Upper lobe of left lung (tissue), 6 donors: ENCODE measurements around the gene CSTPP1. TPM values are rescaled to one million over a fixed set of nuclear protein-coding genes. Genes with fewer than 3 reads are reported as not detected.

Source experiments
- ATAC-seq, 2 donors: fragments of 200-7000 bp; cut with Tn5 transposase; one replicate each; pipeline ENCODE4 v1.9.1; 2022; ENCODE audit warnings: mild to moderate bottlenecking in 2 of 2, moderate library complexity in 2 of 2; ENCODE audit not compliant: low FRiP score in 2 of 2
- DNase-seq, 2 donors: peaks; one replicate each; pipeline ENCODE4 v3.0.0-alpha.2; 2019 to 2020
- H3K27ac ChIP-seq, 4 donors: fragments of 200-600 bp; sonication (generic); one replicate each; pipeline ENCODE4 v1.5.1; 2016 to 2019
- H3K27me3 ChIP-seq, 4 donors: fragments of 200-600 bp; sonication (generic); one replicate each; pipeline ENCODE4 v1.5.1; 2017 to 2019
- H3K36me3 ChIP-seq, 4 donors: fragments of 200-600 bp; sonication (generic); one replicate each; pipeline ENCODE4 v1.5.1; 2016 to 2019
- H3K4me1 ChIP-seq, 4 donors: fragments of 200-600 bp; sonication (generic); one replicate each; pipeline ENCODE4 v1.5.1; 2018 to 2019
- H3K4me3 ChIP-seq, 4 donors: fragments of 200-600 bp; sonication (generic); one replicate each; pipeline ENCODE4 v1.5.1; 2017 to 2019; ENCODE audit warnings: mild to moderate bottlenecking in 2 of 4, moderate library complexity in 1 of 4
- H3K9me3 ChIP-seq, 4 donors: fragments of 200-600 bp; sonication (generic); one replicate each; pipeline ENCODE4 v1.5.1; 2018 to 2019
- EP300 ChIP-seq, 4 donors: sonication (generic); formaldehyde crosslinking; IDR thresholded peaks; one replicate each; pipeline ENCODE4 v1.5.1; 2017; ENCODE audit warnings: antibody characterized with exemption in 4 of 4, control low read depth in 2 of 4
- POLR2A ChIP-seq, 4 donors: fragments of 450-650 bp; IDR thresholded peaks; one replicate each; pipeline ENCODE4 v1.5.1; 2016 to 2017; ENCODE audit warnings: antibody characterized with exemption in 4 of 4, mild to moderate bottlenecking in 2 of 4
- POLR2AphosphoS5 ChIP-seq, 2 donors: sonication (generic); formaldehyde crosslinking; IDR thresholded peaks; one replicate each; pipeline ENCODE4 v1.5.1; 2017; ENCODE audit warnings: antibody characterized with exemption in 2 of 2
- WGBS, 2 donors: methylation state at CpG; one replicate each; pipeline ENCODE4 v1.1.5; 2017 to 2018; 5-methylcytosine and 5-hydroxymethylcytosine counted together
- total RNA-seq, 6 donors: library from RNA; depleted of rRNA in 4 of 6; stranded (reverse); fragments of >200 nt in 4 of 6; gene quantifications; one replicate each; pipeline versions ENCODE4 v1.1.0 to v1.2.1, GENCODE V29; 2016 to 2021
- TF ChIP-seq, protein P1 (sequence below), 6 experiments: fragments of 450-650 bp in 4 of 6; fragments of 200-600 bp in 2 of 6; sonication (generic) in 2 of 6; IDR thresholded peaks; one replicate each; pipeline ENCODE4 v1.5.1; 2016 to 2019; ENCODE audit warnings: antibody characterized with exemption in 6 of 6
- donor health status: DM: no; HTN: no; CAD: no; lungs with moderate emphysema.
- donor health status: DM: no; HTN: yes; CAD: no; lungs with severe emphysema.

CSTPP1 gene
- total RNA-seq, 6 donors from 2014 or later: 23.9 to 71.2 (median 47.2) TPM

DNA sequence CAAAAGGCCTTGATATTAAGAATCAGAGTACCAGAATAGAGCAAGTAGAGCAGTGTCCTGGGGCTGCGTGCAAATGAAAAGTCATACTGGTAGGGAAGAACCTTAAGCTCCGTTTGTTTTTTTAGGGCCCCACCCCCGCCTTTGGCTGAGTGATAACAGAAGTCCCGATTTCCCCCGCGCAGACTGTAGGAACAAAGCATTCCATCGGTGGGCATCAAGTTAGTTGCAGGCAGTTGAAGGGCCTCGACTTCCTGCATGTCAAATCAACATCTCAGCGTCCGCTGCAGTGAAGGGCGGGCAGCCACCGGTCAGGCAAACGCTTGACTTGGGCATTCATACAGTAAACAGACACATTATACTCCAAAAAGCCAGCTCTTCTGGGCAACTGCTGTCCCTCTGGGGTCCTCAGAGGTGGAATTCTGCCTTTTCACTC lies 29.9 kb upstream of the CSTPP1 start:
- 20% methylated on average over 13 of the region's 13 CpGs for WGBS, 2 donors
- H3K27me3 ChIP-seq: no peaks in the 10 kb centered on the region
- no peak for ATAC-seq
- no peaks in the 10 kb centered on the region for H3K4me1 ChIP-seq
- TF ChIP-seq EP300 (IDR thresholded peaks at IDR 0.05) (no peak), POLR2A (IDR thresholded peaks at IDR 0.05) (no peak), POLR2AphosphoS5 (IDR thresholded peaks at IDR 0.05) (no peak)
- TF ChIP-seq, protein P1, sequence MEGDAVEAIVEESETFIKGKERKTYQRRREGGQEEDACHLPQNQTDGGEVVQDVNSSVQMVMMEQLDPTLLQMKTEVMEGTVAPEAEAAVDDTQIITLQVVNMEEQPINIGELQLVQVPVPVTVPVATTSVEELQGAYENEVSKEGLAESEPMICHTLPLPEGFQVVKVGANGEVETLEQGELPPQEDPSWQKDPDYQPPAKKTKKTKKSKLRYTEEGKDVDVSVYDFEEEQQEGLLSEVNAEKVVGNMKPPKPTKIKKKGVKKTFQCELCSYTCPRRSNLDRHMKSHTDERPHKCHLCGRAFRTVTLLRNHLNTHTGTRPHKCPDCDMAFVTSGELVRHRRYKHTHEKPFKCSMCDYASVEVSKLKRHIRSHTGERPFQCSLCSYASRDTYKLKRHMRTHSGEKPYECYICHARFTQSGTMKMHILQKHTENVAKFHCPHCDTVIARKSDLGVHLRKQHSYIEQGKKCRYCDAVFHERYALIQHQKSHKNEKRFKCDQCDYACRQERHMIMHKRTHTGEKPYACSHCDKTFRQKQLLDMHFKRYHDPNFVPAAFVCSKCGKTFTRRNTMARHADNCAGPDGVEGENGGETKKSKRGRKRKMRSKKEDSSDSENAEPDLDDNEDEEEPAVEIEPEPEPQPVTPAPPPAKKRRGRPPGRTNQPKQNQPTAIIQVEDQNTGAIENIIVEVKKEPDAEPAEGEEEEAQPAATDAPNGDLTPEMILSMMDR (IDR thresholded peaks at IDR 0.05): no peak
- no peak overlapping the region for H3K4me3 ChIP-seq
- H3K9me3 ChIP-seq: no peaks in the 10 kb centered on the region
- no peaks in the 10 kb centered on the region for H3K36me3 ChIP-seq
- H3K27ac ChIP-seq: no peak overlapping the region
- DNase-seq: no peak

DNA sequence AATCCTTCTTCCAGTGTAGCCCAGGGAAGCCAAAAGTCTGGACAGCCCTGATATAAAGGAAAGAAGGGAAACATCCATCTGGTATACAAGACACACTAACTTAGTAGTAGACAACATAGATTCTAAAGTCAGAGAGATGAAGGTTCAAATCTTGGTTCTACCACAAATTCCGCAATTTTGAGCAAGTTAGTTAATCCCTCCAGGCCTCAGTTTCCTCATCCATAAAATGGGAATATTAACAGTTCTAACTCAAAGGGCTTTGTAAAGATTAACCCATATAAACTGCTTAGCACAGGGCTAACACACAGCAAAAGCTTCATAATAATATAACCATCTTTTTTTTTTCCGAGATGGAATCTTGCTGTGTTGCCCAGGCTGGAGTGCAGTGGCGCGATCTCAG lies 29.0 kb upstream of the CSTPP1 start:
- Histone ChIP-seq H3K27ac (no peak overlapping the region), H3K4me3 (no peak overlapping the region), H3K27me3 (no peaks in the 10 kb centered on the region), H3K36me3 (no peaks in the 10 kb centered on the region), H3K9me3 (no peaks in the 10 kb centered on the region), H3K4me1 (peaks cover 0 to 4% (median 2%) of the 10 kb centered on the region in 4 donors)
- ATAC-seq (no peak), DNase-seq (no peak)
- TF ChIP-seq EP300 (IDR thresholded peaks at IDR 0.05) (no peak), POLR2A (IDR thresholded peaks at IDR 0.05) (no peak), POLR2AphosphoS5 (IDR thresholded peaks at IDR 0.05) (no peak)
- TF ChIP-seq, protein P1 (IDR thresholded peaks at IDR 0.05): no peak
- WGBS, 2 donors: 92 to 97% methylated on average over 4 of the region's 4 CpGs

DNA sequence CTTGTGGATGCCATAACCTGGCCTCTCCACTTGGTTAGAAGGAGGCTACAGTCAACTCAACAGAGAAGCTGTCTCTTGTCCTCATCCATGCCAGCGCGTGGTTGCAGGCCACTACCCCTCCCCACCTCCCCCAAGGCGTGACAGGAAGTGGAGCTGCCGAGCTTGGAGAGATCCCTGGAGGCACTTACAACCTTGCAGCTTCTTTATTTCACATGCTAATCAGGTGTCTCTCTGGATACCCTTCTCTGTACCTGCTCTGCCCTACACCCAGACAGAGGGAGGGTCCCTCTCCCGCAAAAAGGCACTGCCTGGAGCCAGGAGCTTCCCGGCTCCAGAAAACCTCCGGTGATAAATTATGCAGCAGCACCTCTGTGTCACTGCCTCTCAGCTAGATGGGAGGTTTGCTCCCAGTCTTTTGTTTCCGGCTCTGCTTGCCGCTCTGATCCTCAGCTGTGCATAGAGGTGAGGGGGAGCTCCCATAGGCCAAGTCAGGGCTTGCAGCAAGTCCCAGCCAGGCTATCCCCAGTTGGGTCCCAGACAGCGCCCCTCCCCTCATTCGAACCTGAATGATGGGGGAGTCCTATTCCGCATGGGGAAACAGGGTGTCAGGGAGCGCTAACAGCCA lies 23.9 kb upstream of the CSTPP1 start:
- Histone ChIP-seq H3K9me3 (no peaks in the 10 kb centered on the region), H3K27ac (no peak overlapping the region), H3K27me3 (peaks cover 0 to 15% (median 3%) of the 10 kb centered on the region in 4 donors), H3K36me3 (no peaks in the 10 kb centered on the region), H3K4me1 (peaks cover 12 to 23% (median 18%) of the 10 kb centered on the region in 4 donors), H3K4me3 (no peak overlapping the region)
- TF ChIP-seq, protein P1 (IDR thresholded peaks at IDR 0.05): no peak
- TF ChIP-seq POLR2AphosphoS5 (IDR thresholded peaks at IDR 0.05) (no peak), POLR2A (IDR thresholded peaks at IDR 0.05) (no peak), EP300 (IDR thresholded peaks at IDR 0.05) (no peak)
- DNase-seq (no peak), ATAC-seq (no peak)
- 40 to 44% methylated on average over 10 to 13 of the region's 13 CpGs for WGBS, 2 donors

DNA sequence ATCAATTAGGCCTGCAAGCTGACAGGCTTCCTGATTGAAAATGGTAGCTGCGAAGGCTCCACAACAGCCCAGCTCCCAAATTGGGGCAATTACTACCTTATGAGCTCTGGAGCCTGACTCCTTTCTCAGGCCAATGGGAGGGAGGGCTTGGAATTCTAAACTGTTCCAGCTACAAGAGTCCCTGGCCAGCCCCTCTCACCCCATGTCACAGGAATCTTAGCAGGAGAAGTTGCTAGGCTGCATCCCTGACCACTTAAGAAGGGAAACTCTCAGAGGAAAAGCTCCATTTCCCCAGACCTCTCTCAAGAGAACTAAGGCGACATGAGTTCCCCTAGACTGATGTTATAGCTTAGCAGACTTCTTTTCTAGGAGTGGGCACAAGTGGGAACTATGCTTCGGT lies 23.1 kb upstream of the CSTPP1 start:
- H3K36me3 ChIP-seq: no peaks in the 10 kb centered on the region
- no peaks in the 10 kb centered on the region for H3K9me3 ChIP-seq
- TF ChIP-seq POLR2A (IDR thresholded peaks at IDR 0.05) (no peak), EP300 (IDR thresholded peaks at IDR 0.05) (no peak), POLR2AphosphoS5 (IDR thresholded peaks at IDR 0.05) (no peak)
- TF ChIP-seq, protein P1 (IDR thresholded peaks at IDR 0.05): no peak
- WGBS, 2 donors: 75 to 77% methylated on average over 3 of the region's 3 CpGs
- no peak for DNase-seq
- peaks cover 0 to 21% (median 9%) of the 10 kb centered on the region in 4 donors for H3K27me3 ChIP-seq
- no peak overlapping the region for H3K27ac ChIP-seq
- H3K4me3 ChIP-seq: no peak overlapping the region
- ATAC-seq: no peak
- H3K4me1 ChIP-seq: peaks cover 16 to 31% (median 23%) of the 10 kb centered on the region in 4 donors

DNA sequence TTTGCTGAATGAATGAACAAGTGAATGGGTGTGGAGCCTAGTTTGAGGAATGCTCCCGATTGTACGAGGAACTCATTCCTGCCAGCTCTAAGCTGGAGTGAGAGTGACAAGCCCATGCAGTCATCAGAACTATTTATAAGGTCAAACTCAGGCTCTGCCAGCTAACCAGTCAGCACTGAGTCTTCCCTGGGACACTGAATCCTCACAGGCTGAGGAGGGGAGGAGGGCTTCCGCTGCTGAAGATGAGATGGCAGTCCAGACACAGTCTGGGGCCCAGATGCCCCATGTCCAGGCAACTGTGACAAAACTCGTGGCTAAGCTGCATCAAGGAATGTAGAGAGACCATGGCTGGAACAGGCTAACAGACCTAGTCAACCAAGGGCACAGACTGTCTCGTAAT lies 22.2 kb upstream of the CSTPP1 start:
- Histone ChIP-seq H3K27me3 (peaks cover 0 to 24% (median 9%) of the 10 kb centered on the region in 4 donors), H3K27ac (no peak overlapping the region), H3K4me1 (peaks cover 21 to 40% (median 28%) of the 10 kb centered on the region in 4 donors), H3K4me3 (no peak overlapping the region), H3K9me3 (no peaks in the 10 kb centered on the region), H3K36me3 (no peaks in the 10 kb centered on the region)
- DNase-seq (no peak), ATAC-seq (peak in 1 of 2 donors; percentile 20)
- 56 to 61% methylated on average over 4 to 5 of the region's 5 CpGs for WGBS, 2 donors
- no peak for TF ChIP-seq EP300 (IDR thresholded peaks at IDR 0.05)
- TF ChIP-seq POLR2AphosphoS5 (IDR thresholded peaks at IDR 0.05): peak in 1 of 2 donors; percentile 9
